Measurements from ENCODE around the gene EPB41L1.

The EPB41L1 gene

GRCh38 chr20:36235892-36236785, 81.6 kb downstream of the EPB41L1 start, which contains the start of gene AAR2:
TSS of gene AAR2 (plus strand) at chr20:36236478. CDS start at chr20:36239869, 3,391 bp downstream.
- Mint-ChIP-seq H3K4me1 (ENCODE audit: low read depth) (peaks cover 43% of the 10 kb centered on the region), H3K36me3 (no peaks in the 10 kb centered on the region), H3K27me3 (peaks cover 1% of the 10 kb centered on the region), H3K27ac (peak within 1 kb of the TSS; percentile 95), H3K9me3 (ENCODE audit: low read depth) (no peaks in the 10 kb centered on the region), H3K4me3 (peak within 1 kb of the TSS; percentile 88)

GRCh38 chr20:36236786-36237121, 82.2 kb downstream of the EPB41L1 start:
- H3K4me1 Mint-ChIP-seq (ENCODE audit: low read depth): peaks cover 46% of the 10 kb centered on the region

DNA sequence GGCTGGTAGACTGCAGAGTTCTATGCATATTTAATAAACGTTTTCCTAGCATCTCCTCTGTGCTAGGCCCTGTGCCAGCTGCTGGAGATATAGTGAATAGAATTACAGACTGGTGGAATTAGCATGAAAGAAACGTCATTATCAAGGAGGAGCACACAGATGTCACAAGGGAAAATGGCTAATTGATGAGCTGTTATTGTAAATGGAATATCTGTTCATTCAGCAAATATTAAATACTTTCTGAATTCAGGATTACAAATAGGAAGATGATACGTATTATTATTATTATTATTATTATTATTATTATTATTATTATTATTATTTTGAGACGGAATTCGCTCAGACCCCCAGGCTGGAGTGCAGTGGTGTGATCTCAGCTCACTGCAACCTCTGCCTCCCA, 82.9 kb downstream of the EPB41L1 start:
- Mint-ChIP-seq H3K9me3 (ENCODE audit: low read depth) (no peaks in the 10 kb centered on the region), H3K27ac (peak overlapping the region; percentile 95), H3K36me3 (no peaks in the 10 kb centered on the region), H3K27me3 (peaks cover 1% of the 10 kb centered on the region), H3K4me3 (peak overlapping the region; percentile 88), H3K4me1 (ENCODE audit: low read depth) (peaks cover 48% of the 10 kb centered on the region)

More at GRCh38 chr20:36236786-36237121, 82.2 kb downstream of the EPB41L1 start:
- Mint-ChIP-seq H3K36me3 (no peaks in the 10 kb centered on the region), H3K4me3 (peak overlapping the region; percentile 88), H3K27ac (peak overlapping the region; percentile 95), H3K27me3 (peaks cover 1% of the 10 kb centered on the region), H3K9me3 (ENCODE audit: low read depth) (no peaks in the 10 kb centered on the region)

DNA sequence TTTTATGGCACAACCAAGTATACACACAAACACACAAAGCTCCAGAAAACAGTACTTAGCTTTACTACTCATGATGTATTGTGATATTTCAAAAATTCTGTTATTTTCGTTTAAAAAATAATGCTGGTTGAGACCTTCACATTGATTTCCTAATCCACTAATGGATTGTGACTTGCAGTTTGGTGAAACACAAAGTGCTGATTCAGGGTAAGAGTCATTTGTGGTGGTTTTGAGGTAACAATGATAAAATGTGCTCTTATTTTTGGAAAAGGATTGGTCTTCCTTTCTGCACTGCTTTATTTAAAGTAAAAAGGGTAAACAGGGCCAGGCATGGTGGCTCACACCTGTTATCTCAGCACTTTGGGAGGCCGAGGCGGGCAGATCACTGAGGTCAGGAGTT, 83.6 kb downstream of the EPB41L1 start:
- Mint-ChIP-seq H3K36me3 (no peaks in the 10 kb centered on the region), H3K27me3 (no peaks in the 10 kb centered on the region), H3K4me3 (peak overlapping the region; percentile 65), H3K9me3 (ENCODE audit: low read depth) (no peaks in the 10 kb centered on the region), H3K4me1 (ENCODE audit: low read depth) (peaks cover 48% of the 10 kb centered on the region), H3K27ac (peak overlapping the region; percentile 16)

GRCh38 chr20:36238760-36239159, 84.2 kb downstream of the EPB41L1 start:
- Mint-ChIP-seq H3K4me3 (peak overlapping the region; percentile 79), H3K27ac (peak overlapping the region; percentile 46), H3K4me1 (ENCODE audit: low read depth) (peaks cover 52% of the 10 kb centered on the region), H3K9me3 (ENCODE audit: low read depth) (no peaks in the 10 kb centered on the region), H3K27me3 (no peaks in the 10 kb centered on the region), H3K36me3 (no peaks in the 10 kb centered on the region)

GRCh38 chr20:36240076-36240475, 85.5 kb downstream of the EPB41L1 start:
- Mint-ChIP-seq H3K4me1 (ENCODE audit: low read depth) (peaks cover 56% of the 10 kb centered on the region), H3K27ac (no peak overlapping the region), H3K36me3 (no peaks in the 10 kb centered on the region), H3K27me3 (no peaks in the 10 kb centered on the region), H3K9me3 (ENCODE audit: low read depth) (no peaks in the 10 kb centered on the region), H3K4me3 (no peak overlapping the region)

- H3K36me3 Mint-ChIP-seq: no peaks in the 10 kb centered on the region
- H3K9me3 Mint-ChIP-seq (ENCODE audit: low read depth): no peaks in the 10 kb centered on the region
- H3K4me1 Mint-ChIP-seq (ENCODE audit: low read depth): peaks cover 54% of the 10 kb centered on the region
- no peak overlapping the region for H3K4me3 Mint-ChIP-seq
- no peak overlapping the region for H3K27ac Mint-ChIP-seq
- no peaks in the 10 kb centered on the region for H3K27me3 Mint-ChIP-seq
Observed at GRCh38 chr20:36241678-36242077, 87.1 kb downstream of the EPB41L1 start.

DNA sequence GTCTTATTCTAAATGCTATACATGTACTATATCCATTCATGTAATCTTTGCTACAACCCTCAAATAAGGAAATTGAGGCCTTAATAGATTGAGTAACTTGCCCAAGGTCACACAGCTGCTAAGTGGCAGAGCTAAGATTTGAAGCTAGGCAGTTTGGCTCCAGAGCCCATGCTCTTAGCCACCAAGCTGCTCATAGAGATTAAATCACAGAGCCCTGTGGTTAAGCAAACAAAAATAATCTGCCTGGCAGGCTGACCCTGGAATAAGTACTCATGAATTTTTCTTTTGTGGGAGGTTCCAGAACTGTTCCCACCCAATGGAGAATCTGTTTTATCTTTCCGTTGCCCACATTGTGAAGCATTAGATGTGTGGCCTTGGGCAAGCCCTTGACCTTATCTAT, 89.2 kb downstream of the EPB41L1 start:
- H3K36me3 Mint-ChIP-seq: peaks cover 6% of the 10 kb centered on the region
- no peaks in the 10 kb centered on the region for H3K9me3 Mint-ChIP-seq (ENCODE audit: low read depth)
- H3K27ac Mint-ChIP-seq: no peak overlapping the region
- peaks cover 51% of the 10 kb centered on the region for H3K4me1 Mint-ChIP-seq (ENCODE audit: low read depth)
- H3K27me3 Mint-ChIP-seq: no peaks in the 10 kb centered on the region
- H3K4me3 Mint-ChIP-seq: no peak overlapping the region

DNA sequence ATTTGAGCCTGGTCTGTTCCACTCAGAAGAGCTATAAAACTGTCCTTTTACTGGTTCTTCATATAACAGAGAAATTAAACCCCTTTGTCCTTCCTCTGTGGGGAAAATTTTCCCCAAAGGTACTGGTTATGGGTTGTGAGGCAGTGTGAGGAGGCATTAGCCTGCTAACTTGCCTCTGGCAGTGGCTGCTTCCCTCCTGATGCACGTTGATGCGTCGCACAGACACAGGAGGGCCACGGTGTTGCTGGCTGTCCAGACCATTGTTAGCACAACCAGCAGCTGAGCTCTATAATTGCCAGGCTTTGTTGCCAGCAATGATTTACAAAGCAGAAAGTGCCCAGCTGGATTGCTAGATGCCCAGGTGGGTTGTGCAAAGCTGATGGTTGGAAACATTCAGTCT, 91.9 kb downstream of the EPB41L1 start:
- H3K36me3 Mint-ChIP-seq: peaks cover 6% of the 10 kb centered on the region
- no peak overlapping the region for H3K4me3 Mint-ChIP-seq
- H3K27ac Mint-ChIP-seq: no peak overlapping the region
- no peaks in the 10 kb centered on the region for H3K9me3 Mint-ChIP-seq (ENCODE audit: low read depth)
- H3K4me1 Mint-ChIP-seq (ENCODE audit: low read depth): peaks cover 35% of the 10 kb centered on the region
- H3K27me3 Mint-ChIP-seq: no peaks in the 10 kb centered on the region

- Mint-ChIP-seq H3K27ac (no peak overlapping the region), H3K27me3 (no peaks in the 10 kb centered on the region)
Observed at GRCh38 chr20:36248836-36249235, 94.3 kb downstream of the EPB41L1 start.

DNA sequence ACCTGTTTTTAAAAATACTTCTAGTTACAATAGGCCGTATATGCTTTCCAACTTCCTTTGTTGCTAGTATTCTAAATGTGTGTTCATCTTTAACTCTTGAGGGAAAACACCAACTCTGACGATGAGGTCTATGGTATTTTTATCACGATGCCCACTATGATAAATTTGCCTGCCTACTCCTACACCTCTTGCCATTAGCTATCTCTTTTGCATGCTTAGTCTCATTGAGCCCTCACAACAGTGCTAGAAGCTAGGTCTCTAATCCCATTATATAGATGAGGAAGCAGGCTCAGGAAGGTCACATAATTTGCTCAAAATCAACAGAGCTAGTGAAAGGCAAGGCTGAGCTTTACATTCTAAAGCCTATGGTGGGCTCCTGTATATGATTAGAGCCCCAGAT, 94.9 kb downstream of the EPB41L1 start:
- Mint-ChIP-seq H3K36me3 (peaks cover 6% of the 10 kb centered on the region), H3K9me3 (ENCODE audit: low read depth) (no peaks in the 10 kb centered on the region), H3K27me3 (no peaks in the 10 kb centered on the region), H3K27ac (no peak overlapping the region), H3K4me1 (ENCODE audit: low read depth) (peaks cover 35% of the 10 kb centered on the region), H3K4me3 (no peak overlapping the region)

More at GRCh38 chr20:36248836-36249235, 94.3 kb downstream of the EPB41L1 start:
- H3K9me3 Mint-ChIP-seq (ENCODE audit: low read depth): no peaks in the 10 kb centered on the region
- peaks cover 6% of the 10 kb centered on the region for H3K36me3 Mint-ChIP-seq
- H3K4me3 Mint-ChIP-seq: peak overlapping the region; percentile 36
- H3K4me1 Mint-ChIP-seq (ENCODE audit: low read depth): peaks cover 37% of the 10 kb centered on the region

DNA sequence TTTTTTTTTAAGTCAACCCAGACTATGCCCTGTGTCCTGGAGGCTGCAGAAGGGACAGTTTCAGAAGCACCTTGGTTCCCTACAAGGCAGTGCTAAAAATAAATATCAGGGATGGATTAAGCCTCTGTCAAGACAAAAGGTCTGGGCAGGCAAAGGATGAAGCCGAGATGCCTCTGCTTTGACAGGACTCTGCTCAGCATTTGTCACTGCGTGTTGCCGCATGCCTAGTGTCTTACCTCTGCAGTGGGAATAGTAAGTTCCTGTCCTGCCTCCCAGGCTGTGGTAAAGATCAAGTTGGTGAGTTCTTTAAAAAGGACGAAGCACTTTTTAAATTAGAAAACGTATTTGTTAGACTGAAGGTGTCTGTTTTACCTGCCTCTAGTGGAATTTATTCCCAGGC, 96.9 kb downstream of the EPB41L1 start:
- Mint-ChIP-seq H3K4me1 (ENCODE audit: low read depth) (peaks cover 32% of the 10 kb centered on the region), H3K4me3 (no peak overlapping the region), H3K27ac (no peak overlapping the region), H3K36me3 (peaks cover 6% of the 10 kb centered on the region), H3K27me3 (no peaks in the 10 kb centered on the region), H3K9me3 (ENCODE audit: low read depth) (no peaks in the 10 kb centered on the region)

GRCh38 chr20:36252511-36252910, 98.0 kb downstream of the EPB41L1 start:
- Mint-ChIP-seq H3K9me3 (ENCODE audit: low read depth) (no peaks in the 10 kb centered on the region), H3K27me3 (no peaks in the 10 kb centered on the region), H3K4me1 (ENCODE audit: low read depth) (peaks cover 26% of the 10 kb centered on the region), H3K27ac (peak overlapping the region; percentile 66), H3K36me3 (peaks cover 6% of the 10 kb centered on the region), H3K4me3 (no peak overlapping the region)

- peaks cover 23% of the 10 kb centered on the region for H3K4me1 Mint-ChIP-seq (ENCODE audit: low read depth)
- H3K36me3 Mint-ChIP-seq: peaks cover 3% of the 10 kb centered on the region
- no peaks in the 10 kb centered on the region for H3K9me3 Mint-ChIP-seq (ENCODE audit: low read depth)
- no peaks in the 10 kb centered on the region for H3K27me3 Mint-ChIP-seq
- H3K4me3 Mint-ChIP-seq: no peak overlapping the region
- no peak overlapping the region for H3K27ac Mint-ChIP-seq
Observed at GRCh38 chr20:36253036-36253435, 98.5 kb downstream of the EPB41L1 start.

- Mint-ChIP-seq H3K36me3 (no peaks in the 10 kb centered on the region), H3K4me1 (ENCODE audit: low read depth) (peaks cover 18% of the 10 kb centered on the region), H3K27me3 (no peaks in the 10 kb centered on the region), H3K4me3 (no peak overlapping the region), H3K9me3 (ENCODE audit: low read depth) (no peaks in the 10 kb centered on the region), H3K27ac (no peak overlapping the region)
Observed at GRCh38 chr20:36254076-36254475, 99.5 kb downstream of the EPB41L1 start.

- H3K4me3 Mint-ChIP-seq: no peak overlapping the region
- H3K27ac Mint-ChIP-seq: no peak overlapping the region
- H3K9me3 Mint-ChIP-seq (ENCODE audit: low read depth): no peaks in the 10 kb centered on the region
- peaks cover 11% of the 10 kb centered on the region for H3K4me1 Mint-ChIP-seq (ENCODE audit: low read depth)
- no peaks in the 10 kb centered on the region for H3K36me3 Mint-ChIP-seq
- no peaks in the 10 kb centered on the region for H3K27me3 Mint-ChIP-seq
Observed at GRCh38 chr20:36255445-36255844, 100.9 kb downstream of the EPB41L1 start.
